DND-41 (cell line): ENCODE data around the gene STAB2.
"Not testable (repeated sequence)": the region's sequence is repeated elsewhere in the genome, so short reads cannot be mapped to it uniquely, and the experiment has no call there.

ENCODE experiments used
- ATAC-seq: fragments of 200-7000 bp; cut with Tn5 transposase; 3 replicates; pipeline ENCODE4 v1.9.1; 2021; ENCODE audit warnings: low read depth; ENCODE audit not compliant: insufficient read depth
- DNase-seq: peaks from one replicate; pipeline ENCODE4 v3.0.0-alpha.2; 2020
- H2AFZ ChIP-seq: 2 replicates; pipeline ENCODE4 v1.6.0; 2012; ENCODE audit warnings: low read depth, low read length
- H3K27ac ChIP-seq: 2 replicates; pipeline ENCODE4 v1.5.1; 2012; ENCODE audit warnings: low read length, inconsistent platforms
- H3K27me3 ChIP-seq: fragments of 200-600 bp; sonication (generic); 2 replicates; pipeline ENCODE4 v1.6.0; 2012; ENCODE audit warnings: low read length, mild to moderate bottlenecking, inconsistent platforms; ENCODE audit not compliant: insufficient read depth, poor library complexity
- H3K36me3 ChIP-seq: 2 replicates; pipeline ENCODE4 v1.5.1; 2012; ENCODE audit warnings: low read length, inconsistent platforms; ENCODE audit not compliant: insufficient read depth
- H3K4me1 ChIP-seq: 2 replicates; pipeline ENCODE4 v1.5.1; 2012; ENCODE audit warnings: mild to moderate bottlenecking, low read length; ENCODE audit not compliant: insufficient read depth
- H3K4me2 ChIP-seq: 2 replicates; pipeline ENCODE4 v1.6.0; 2012; ENCODE audit warnings: mild to moderate bottlenecking, moderate library complexity, low read length, inconsistent platforms; ENCODE audit not compliant: insufficient read depth
- H3K4me3 ChIP-seq, 2 experiments: fragments of 200-600 bp in 1 of 2; shearing (Covaris generic) in 1 of 2; 2 replicates each; pipeline ENCODE4 v1.5.1; 2012 to 2016; ENCODE audit warnings: inconsistent platforms in 2 of 2, low read length in 2 of 2, mild to moderate bottlenecking in 2 of 2, low read depth in 1 of 2, moderate library complexity in 1 of 2
- H3K79me2 ChIP-seq: 2 replicates; pipeline ENCODE4 v1.6.0; 2012; ENCODE audit warnings: low read length, inconsistent platforms; ENCODE audit not compliant: insufficient read depth
- H3K9ac ChIP-seq: 2 replicates; pipeline ENCODE4 v1.6.0; 2012; ENCODE audit warnings: low read depth, mild to moderate bottlenecking, inconsistent platforms, low read length, moderate library complexity
- H3K9me3 ChIP-seq: 2 replicates; pipeline ENCODE4 v1.5.1; 2012; ENCODE audit warnings: low read length, moderate library complexity, mild to moderate bottlenecking, inconsistent platforms; ENCODE audit not compliant: insufficient read depth, severe bottlenecking
- H4K20me1 ChIP-seq: 2 replicates; pipeline ENCODE4 v1.6.0; 2012; ENCODE audit warnings: low read length; ENCODE audit not compliant: insufficient read depth
- EZH2 ChIP-seq: IDR thresholded peaks from 3 replicates; pipeline ENCODE4 v1.6.1; 2012; ENCODE audit warnings: borderline replicate concordance, low read depth, mild to moderate bottlenecking, moderate library complexity, low read length, inconsistent platforms; ENCODE audit not compliant: severe bottlenecking
- TF ChIP-seq, protein P1 (sequence below): IDR thresholded peaks from 2 replicates; pipeline ENCODE4 v1.5.1; 2012; ENCODE audit warnings: borderline replicate concordance, low read length, moderate library complexity, mild to moderate bottlenecking; ENCODE audit not compliant: poor library complexity, severe bottlenecking; ENCODE audit errors: extremely low read depth

The STAB2 gene

DNA sequence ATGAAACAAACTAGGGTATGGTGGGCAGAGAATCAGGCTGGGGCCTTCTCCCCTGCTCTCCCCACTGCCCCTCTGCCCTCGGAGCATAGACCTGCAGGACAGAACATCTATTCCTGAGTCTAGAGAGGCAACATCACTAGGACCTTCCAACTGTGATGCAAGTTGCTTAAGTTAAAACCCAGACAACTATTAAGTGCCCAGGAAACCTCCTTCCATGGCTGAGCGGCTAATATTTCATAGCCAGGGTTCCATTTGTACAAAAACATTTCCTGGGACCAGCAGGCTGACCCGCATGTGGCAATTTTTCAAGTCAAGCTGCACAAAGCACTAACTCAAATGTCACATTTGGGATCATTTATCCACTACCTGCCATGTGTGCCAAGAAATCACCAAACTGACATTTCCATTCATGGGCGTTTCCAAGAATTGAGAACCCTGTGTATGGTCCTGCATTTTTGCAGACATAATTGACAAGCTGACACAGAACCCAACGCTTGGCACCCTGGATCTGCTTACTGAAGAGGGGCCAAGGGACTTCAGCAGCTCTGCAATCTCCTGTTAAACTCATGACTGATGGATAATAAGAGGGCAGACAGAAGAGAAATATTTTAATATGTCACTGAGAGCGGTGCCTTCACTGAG is 221.3 kb downstream of the STAB2 start:
- Histone ChIP-seq H3K9me3 (no peaks in the 10 kb centered on the region), H3K36me3 (no peaks in the 10 kb centered on the region), H3K79me2 (no peaks in the 10 kb centered on the region), H3K27me3 (peaks cover 27% of the 10 kb centered on the region), H4K20me1 (no peaks in the 10 kb centered on the region; the same call in 1 of the 2 replicates), H3K4me3 (no peak overlapping the region), H3K27ac (no peak overlapping the region), H2AFZ (no peak overlapping the region), H3K4me1 (no peaks in the 10 kb centered on the region), H3K4me2 (no peak overlapping the region), H3K9ac (no peak overlapping the region)
- no peak for TF ChIP-seq EZH2
- TF ChIP-seq, protein P1, sequence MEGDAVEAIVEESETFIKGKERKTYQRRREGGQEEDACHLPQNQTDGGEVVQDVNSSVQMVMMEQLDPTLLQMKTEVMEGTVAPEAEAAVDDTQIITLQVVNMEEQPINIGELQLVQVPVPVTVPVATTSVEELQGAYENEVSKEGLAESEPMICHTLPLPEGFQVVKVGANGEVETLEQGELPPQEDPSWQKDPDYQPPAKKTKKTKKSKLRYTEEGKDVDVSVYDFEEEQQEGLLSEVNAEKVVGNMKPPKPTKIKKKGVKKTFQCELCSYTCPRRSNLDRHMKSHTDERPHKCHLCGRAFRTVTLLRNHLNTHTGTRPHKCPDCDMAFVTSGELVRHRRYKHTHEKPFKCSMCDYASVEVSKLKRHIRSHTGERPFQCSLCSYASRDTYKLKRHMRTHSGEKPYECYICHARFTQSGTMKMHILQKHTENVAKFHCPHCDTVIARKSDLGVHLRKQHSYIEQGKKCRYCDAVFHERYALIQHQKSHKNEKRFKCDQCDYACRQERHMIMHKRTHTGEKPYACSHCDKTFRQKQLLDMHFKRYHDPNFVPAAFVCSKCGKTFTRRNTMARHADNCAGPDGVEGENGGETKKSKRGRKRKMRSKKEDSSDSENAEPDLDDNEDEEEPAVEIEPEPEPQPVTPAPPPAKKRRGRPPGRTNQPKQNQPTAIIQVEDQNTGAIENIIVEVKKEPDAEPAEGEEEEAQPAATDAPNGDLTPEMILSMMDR: no peak
- ATAC-seq: no peak
- DNase-seq: no peak

DNA sequence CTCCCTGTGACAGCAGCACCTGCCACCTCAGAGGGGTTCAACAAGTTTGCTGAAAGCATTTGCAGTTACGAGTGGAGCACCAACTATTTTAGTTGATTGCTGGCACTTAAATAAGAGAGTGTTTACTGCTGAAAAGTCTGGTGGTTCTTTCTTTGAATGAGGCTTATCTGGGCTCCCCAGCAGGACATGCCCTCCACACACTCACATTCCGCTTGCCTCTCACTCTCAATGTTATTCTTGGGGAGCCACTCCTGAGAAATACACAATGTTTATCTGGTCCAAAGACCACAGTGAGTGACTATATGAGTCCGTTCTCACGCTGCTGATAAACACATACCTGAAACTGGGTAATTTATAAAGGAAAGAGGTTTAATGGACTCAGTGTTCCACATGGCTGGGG is 222.1 kb downstream of the STAB2 start:
- no peaks in the 10 kb centered on the region; the same call in 1 of the 2 replicates for H4K20me1 ChIP-seq
- TF ChIP-seq, protein P1: no peak
- TF ChIP-seq EZH2: no peak
- H3K36me3 ChIP-seq: no peaks in the 10 kb centered on the region
- H3K4me3 ChIP-seq: no peak overlapping the region
- no peaks in the 10 kb centered on the region for H3K4me1 ChIP-seq
- H3K9ac ChIP-seq: no peak overlapping the region
- DNase-seq (no peak), ATAC-seq (no peak)
- H2AFZ ChIP-seq: no peak overlapping the region
- no peaks in the 10 kb centered on the region for H3K9me3 ChIP-seq
- H3K27me3 ChIP-seq: peaks cover 27% of the 10 kb centered on the region
- no peak overlapping the region for H3K4me2 ChIP-seq
- H3K79me2 ChIP-seq: no peaks in the 10 kb centered on the region
- no peak overlapping the region for H3K27ac ChIP-seq

DNA sequence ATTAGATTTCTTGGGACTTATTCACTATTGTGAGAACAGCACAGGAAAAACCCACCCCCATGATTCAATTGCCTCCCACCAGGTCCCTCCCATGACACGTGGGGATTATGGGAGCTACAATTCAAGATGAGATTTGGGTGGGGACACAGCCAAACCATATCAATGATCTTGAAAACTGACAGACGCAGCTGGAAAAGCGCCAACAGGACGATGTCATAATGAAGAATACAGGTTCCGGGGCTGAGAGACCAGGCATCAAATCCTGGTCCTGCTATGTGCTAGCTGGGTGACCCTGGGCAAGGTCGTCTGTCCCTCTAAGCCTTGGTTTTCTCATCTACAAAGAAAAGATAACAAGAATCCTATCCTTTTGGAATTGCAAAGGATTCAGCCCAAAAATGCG is 222.6 kb downstream of the STAB2 start:
- DNase-seq, H3K4me1 ChIP-seq, H3K27ac ChIP-seq, H3K9ac ChIP-seq, H3K9me3 ChIP-seq, H3K4me2 ChIP-seq, ATAC-seq, H4K20me1 ChIP-seq, H3K4me3 ChIP-seq, H3K36me3 ChIP-seq, H2AFZ ChIP-seq, H3K79me2 ChIP-seq: not testable (repeated sequence)
- peaks cover 27% of the 10 kb centered on the region for H3K27me3 ChIP-seq

DNA sequence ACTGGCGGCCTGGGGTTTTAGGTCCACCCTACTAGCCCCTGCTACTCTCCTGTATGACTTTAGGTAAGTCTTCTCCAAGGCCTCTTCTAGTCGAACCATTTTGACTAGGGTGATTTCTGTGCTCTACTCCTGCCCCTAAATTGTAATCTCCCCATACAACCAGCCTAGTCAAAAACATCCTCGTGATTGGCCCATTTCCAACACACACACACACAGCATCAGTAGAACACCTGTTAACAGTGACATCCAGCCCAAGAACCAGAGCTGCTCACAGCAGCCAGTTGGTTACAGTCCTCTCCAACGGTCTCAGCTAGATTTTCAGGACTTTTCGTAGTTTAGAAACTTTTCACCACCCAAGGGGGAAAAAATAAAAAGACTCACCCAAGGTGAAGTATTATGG is 223.0 kb downstream of the STAB2 start:
- H3K36me3 ChIP-seq: no peaks in the 10 kb centered on the region

More for the DNA sequence above, 223.0 kb downstream of the STAB2 start:
- no peaks in the 10 kb centered on the region for H3K4me1 ChIP-seq
- no peaks in the 10 kb centered on the region; the same call in 1 of the 2 replicates for H4K20me1 ChIP-seq
- H3K4me3 ChIP-seq: no peak overlapping the region
- H3K9me3 ChIP-seq: no peaks in the 10 kb centered on the region
- H3K4me2 ChIP-seq: no peak overlapping the region
- no peak overlapping the region for H3K27ac ChIP-seq
- H3K27me3 ChIP-seq: peaks cover 22% of the 10 kb centered on the region
- H3K79me2 ChIP-seq: no peaks in the 10 kb centered on the region
- no peak overlapping the region for H3K9ac ChIP-seq
- ATAC-seq (no peak), DNase-seq (no peak)
- TF ChIP-seq EZH2: no peak
- TF ChIP-seq, protein P1: no peak
- no peak overlapping the region for H2AFZ ChIP-seq
